GM21423 (cell line): ENCODE measurements around the gene NSUN6.
A peak's percentile ranks its signal among the peaks of the same experiment; 100 is the strongest.
"Not testable (repeated sequence)": the region's sequence is repeated elsewhere in the genome, so short reads cannot be mapped to it uniquely, and the experiment has no call there.

Experiments
- ATAC-seq: cut with Tn5 transposase; IDR thresholded peaks from one replicate; pipeline ENCODE4 v1.9.1; 2021; ENCODE audit warnings: mild to moderate bottlenecking, moderate library complexity; ENCODE audit not compliant: unreplicated experiment

Gene NSUN6

GRCh38 chr10:18659819-18660535 is 8.6 kb upstream of the NSUN6 start:
- ATAC-seq = peak; percentile 16

DNA sequence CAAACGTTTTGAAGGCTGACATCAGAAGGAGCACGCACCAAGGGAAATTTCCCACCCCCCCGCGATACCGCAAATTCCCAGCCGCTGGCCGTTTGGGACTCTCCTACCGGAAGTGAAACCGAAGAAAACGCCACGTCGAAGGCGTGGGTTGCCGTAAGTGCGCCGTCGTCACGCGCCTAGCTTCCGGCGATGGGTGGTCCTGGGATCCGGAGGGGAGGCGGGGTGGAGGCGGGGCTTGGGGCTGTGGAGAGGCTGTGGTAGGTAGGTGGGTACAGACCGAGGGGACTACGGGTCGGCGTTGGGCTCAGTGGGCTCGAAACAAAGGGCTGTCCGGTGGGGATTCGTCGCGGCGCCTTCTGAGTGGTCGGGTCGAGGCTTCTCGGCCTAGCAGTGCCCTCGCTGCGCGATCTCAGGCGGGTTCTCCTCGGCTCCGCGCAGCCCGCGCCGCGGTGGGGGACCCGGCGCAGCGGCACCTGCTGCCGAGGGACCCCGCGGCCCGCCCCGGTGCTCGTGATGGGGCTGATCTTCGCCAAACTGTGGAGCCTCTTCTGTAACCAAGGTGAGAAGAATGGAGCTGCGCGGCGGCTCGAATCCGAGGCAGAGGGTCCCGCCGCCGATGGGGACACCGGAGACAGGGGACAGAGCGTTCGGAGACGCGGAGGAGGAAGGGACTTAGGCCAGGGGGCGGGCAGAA is 7.9 kb upstream of the NSUN6 start, which contains the start of gene ARL5B:
Gene ARL5B (plus strand): TSS at position 307 of the 694 bp plus-strand sequence. CDS start 207 bp downstream, at position 514.
- peak; percentile 91 for ATAC-seq

DNA sequence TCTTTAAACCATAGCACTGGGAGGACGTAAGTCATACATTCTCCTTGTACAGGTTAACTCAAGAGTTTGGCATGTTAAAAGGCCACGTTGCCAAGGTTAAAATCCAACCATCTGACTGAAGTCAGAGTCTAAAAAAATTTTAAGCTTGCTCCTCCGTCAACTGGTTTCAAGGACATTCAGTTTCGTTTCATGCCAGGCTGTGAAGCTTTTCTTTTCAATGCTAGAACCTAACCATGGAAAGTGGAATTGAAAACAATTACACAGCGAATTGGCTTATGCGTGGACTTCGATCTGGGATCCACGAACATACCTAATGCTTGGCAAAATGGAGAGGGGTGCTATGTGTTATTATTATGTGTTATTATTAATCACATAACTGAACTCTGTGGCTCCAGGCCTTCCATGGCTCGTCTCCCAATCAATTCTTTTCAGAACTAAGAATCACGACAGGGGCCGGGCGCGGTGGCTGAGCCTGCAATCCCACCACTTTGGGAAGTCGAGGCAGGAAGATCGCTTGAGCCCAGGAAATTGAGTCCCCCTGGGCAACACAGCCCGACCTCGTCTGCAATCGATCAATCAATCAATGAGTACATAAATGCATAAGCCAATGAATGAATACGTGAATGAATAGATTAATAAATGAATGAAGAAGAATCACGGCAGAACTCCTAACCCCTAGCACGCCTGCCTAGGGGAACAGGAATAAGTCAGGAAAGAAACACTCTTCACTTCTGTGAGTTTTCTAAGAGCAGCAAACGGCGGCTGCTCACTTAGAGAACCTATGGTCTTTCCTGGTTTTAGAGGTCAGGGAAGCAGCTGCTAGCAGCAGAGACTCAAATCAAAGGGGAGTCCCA is 7.1 kb upstream of the NSUN6 start:
- peak; percentile 16 for ATAC-seq

DNA sequence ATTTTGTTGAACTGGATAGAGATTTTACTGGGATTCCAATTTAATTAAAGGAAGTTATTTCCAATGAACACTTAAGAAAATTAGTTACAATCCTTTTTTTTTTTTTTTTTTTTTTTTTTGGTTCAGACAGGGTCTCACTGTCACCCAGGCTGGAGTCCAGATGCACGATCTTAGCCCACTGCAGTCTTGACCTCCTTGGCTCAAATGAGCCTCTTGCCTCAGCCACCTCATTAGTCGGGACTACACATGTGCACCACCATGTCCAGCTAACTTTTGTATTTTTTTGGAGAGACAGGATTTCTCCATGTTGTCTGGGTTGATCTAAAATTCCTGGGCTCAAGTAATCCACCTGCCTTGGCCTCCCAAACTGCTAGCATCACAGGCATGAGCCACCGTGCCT is 5.3 kb upstream of the NSUN6 start:
- ATAC-seq = no peak

- no peak for ATAC-seq
Measured at GRCh38 chr10:18653112-18653511, 1.7 kb upstream of the NSUN6 start.

DNA sequence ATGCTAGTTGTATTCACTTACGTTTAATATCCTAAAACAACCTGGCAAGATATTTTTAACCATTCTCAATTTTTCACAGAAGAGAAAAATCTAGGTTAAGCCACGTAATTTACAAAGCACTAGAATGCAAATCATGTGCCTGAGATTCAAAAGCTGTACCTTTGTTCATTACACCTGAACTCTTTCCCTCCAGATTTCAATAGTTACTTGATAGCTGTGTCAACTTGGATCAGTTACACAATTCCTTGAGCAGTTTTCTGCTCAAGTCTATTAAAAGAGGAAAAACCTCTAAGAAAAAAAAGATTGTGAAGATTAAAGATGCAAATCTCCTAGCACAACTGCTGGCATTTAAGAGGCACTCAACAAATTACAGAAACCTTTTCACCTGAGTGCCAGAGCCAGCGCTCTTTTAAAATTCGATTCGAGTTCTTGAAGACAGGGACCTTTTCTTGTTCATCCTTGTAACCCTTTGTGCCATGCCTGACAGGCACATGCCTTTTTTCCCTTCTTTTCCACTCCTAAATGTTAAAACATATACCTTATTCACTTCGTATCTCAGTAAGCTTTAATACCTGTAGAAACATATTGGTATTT is 886 bp downstream of the NSUN6 start:
- ATAC-seq = no peak

DNA sequence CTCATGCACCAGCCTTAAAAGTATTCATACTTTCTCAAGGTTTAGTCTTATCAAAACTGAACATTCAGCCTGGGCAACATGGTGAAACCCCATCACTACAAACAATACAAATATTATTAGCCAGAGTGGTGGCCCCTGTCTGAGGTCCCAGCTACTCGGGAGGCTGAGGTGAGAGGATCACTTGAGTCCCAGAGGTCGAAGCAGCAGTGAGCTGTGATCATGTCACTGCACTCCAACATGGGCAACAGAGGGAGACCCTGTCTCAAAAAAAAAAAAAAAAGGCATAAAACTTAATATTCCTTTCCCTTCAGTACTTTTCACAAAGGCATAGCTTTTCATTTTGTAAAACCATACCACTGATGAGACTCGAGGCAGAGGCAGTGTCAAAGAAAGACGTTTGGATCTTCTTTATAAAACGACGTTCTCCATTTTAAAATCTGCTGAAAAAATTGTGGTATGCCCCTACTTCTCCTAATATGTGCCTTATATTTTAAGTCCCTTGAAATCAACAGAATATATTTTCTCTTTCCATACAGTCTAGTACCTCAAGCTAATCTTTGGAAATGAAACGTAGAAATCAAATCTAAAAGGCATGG is 1.9 kb downstream of the NSUN6 start:
- ATAC-seq = no peak

DNA sequence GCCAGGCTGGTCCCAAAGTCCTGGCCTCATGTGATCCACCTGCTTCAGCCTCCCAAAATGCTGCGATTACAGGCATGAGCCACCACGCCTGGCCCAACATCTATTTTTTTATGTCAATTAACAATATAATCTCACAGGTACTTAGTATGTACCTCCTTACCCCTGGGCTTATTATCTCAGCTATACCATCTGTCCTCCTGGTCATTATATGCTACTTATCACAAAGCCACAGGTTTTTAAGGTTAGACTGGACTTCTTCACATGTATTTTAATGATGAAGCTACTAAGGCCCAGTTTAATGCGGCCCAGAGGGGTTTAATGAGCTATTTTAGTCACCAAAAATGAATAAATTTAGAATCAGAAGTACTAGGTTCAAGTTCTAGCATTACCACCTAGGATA is 3.4 kb downstream of the NSUN6 start:
- ATAC-seq = no peak

GRCh38 chr10:18647151-18647550 is 4.2 kb downstream of the NSUN6 start:
- ATAC-seq = no peak

GRCh38 chr10:18639719-18640118 is 11.7 kb downstream of the NSUN6 start:
- not testable (repeated sequence) for ATAC-seq

DNA sequence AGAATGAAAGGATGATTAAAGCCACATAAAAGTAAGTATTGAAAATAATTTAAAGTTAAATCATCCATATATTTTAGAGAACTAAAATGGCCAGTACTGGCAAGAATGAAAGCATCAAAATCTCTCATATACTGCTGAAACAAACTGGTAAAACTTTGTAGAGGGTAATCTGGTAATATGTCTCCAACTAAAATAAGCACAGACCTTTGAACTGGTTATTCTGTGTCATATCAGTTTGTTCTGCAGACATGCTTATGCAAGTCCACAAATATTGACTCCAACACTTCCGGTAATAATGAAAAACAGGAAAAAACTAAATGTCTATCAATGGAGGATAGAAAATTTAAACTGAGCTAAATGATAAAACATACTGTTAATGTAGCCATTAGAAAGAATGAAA is 14.0 kb downstream of the NSUN6 start:
- not testable (repeated sequence) for ATAC-seq

- no peak for ATAC-seq
Measured at GRCh38 chr10:18635995-18636394, 15.4 kb downstream of the NSUN6 start.

GRCh38 chr10:18632500-18632899 is 18.9 kb downstream of the NSUN6 start:
- not testable (repeated sequence) for ATAC-seq

GRCh38 chr10:18627452-18628018 is 23.9 kb downstream of the NSUN6 start:
- ATAC-seq = not testable (repeated sequence)

DNA sequence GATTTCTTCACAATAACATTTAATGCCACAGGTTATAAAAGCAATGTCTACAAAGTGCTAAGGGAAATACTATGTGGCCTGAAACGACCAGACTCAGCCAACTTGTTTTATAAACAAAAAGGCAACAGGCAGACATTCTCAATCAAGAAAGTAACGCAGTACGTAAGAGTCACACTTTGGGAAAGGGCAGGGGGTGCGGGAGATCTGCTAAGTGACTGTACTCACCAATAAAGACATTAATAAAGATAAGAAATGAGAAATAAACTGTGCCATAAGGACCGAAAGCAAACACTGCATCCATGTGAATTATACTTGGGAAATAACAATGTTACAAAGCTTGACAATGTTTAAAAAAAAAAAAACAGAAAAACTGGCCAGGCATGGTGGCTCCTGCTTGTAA is 25.5 kb downstream of the NSUN6 start:
- no peak for ATAC-seq

- ATAC-seq = not testable (repeated sequence)
Measured at GRCh38 chr10:18623671-18624070, 27.7 kb downstream of the NSUN6 start.

- no peak for ATAC-seq
Measured at GRCh38 chr10:18620856-18621255, 30.5 kb downstream of the NSUN6 start.

- no peak for ATAC-seq
Measured at GRCh38 chr10:18619016-18619415, 32.4 kb downstream of the NSUN6 start.

GRCh38 chr10:18616337-18616736 is 35.0 kb downstream of the NSUN6 start:
- ATAC-seq = no peak

- no peak for ATAC-seq
Measured at GRCh38 chr10:18615618-18616017, 35.8 kb downstream of the NSUN6 start.
